ENCODE measurements around the gene PPM1L. TPM values are rescaled to one million over a fixed set of nuclear protein-coding genes. Genes with fewer than 3 reads are reported as not detected.

Gene PPM1L
- total and polyA plus RNA-seq, 2 of the 13 experiments (the other 11 are each of a cell fraction or from before 2014, with no cell fraction given), result 0.22 to 1.4 TPM

DNA sequence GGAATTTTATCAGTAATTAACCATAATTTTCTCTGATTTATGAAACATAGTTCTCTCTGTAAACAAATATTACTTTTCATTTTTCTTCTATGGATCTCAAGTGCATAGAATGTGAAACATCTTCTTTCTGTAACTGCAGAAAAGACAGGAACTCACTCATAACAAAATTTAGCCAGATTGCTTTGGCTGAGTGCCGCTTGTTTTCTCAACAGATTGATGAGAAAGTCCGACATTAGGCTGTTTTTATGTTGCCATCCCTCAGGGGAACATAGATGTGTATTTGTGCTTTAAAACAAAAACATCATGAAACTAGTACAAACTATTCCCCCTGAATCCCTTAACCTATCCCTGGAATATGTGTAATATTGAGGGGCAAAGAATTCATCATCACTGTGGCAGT, 194.9 kb downstream of the PPM1L start:
- Histone ChIP-seq H3K9ac (ENCODE audit: insufficient read depth, low read depth, low read length) (no peak overlapping the region), H3K4me1 (ENCODE audit: insufficient read depth, low read length) (no peaks in the 10 kb centered on the region; the same call in 1 of the 2 replicates), H3K79me2 (ENCODE audit: insufficient read depth, low read length) (no peaks in the 10 kb centered on the region), H3K27ac (ENCODE audit: extremely low read length, insufficient read depth, low read length) (no peak overlapping the region), H3K36me3 (replicated peaks in 1 of 2; ENCODE audit: control insufficient read depth in 1 of 2, insufficient read depth in 2 of 2, low read length in 2 of 2) (no peaks in the 10 kb centered on the region), H3K4me2 (ENCODE audit: low read depth, low read length) (no peak overlapping the region), H3K4me3 (replicated peaks in 1 of 3; ENCODE audit: insufficient read depth in 1 of 3, low read depth in 2 of 3, low read length in 3 of 3) (no peak overlapping the region), H2AFZ (ENCODE audit: low read length) (no peak overlapping the region), H3K27me3 (ENCODE audit: control insufficient read depth in 1 of 2, insufficient read depth in 2 of 2, low read length in 2 of 2) (no peaks in the 10 kb centered on the region), H4K20me1 (ENCODE audit: insufficient read depth, low read length) (no peaks in the 10 kb centered on the region), H3K9me3 (ENCODE audit: low read length) (no peaks in the 10 kb centered on the region)
- intact Hi-C loops (cut with micrococcal nuclease; ENCODE audit: unreplicated experiment), result loop anchor here (10.0 kb wide), 1 partner anchor 94 kb away; no protein-coding TSS in a partner anchor
- ChIA-PET POLR2A (no interaction called here), CTCF (ENCODE audit: low intra/inter-chr PET ratio, low total read pairs) (no interaction called here)
- ATAC-seq, result no peak
- BruUV-seq (replicated peaks), result no TSS peak
- in situ Hi-C loops (cut with HindIII; ENCODE audit: extremely low pct_ligation_motif_present, low pct_unique_long_range_greater_than_20kb), result no loop called here
- no peak for FAIRE-seq
- DNase-seq (ENCODE audit: low spot score), result no peak
- WGBS (ENCODE audit: low lambda C conversion rate), result 51% methylated on average over 2 of the region's 2 CpGs
- TF ChIP-seq NFIB (CRISPR knock-in tag; IDR thresholded peaks at IDR 0.05; ENCODE audit: borderline replicate concordance) (no peak), CENPT (CRISPR knock-in tag; IDR thresholded peaks at IDR 0.05; ENCODE audit: low read depth) (no peak), BRD4 (CRISPR knock-in tag; IDR thresholded peaks at IDR 0.05) (no peak), EEA1 (CRISPR knock-in tag; IDR thresholded peaks at IDR 0.05; ENCODE audit: borderline replicate concordance) (no peak), MLLT10 (CRISPR knock-in tag; IDR thresholded peaks at IDR 0.05) (no peak), NCOR1 (IDR thresholded peaks at IDR 0.05; ENCODE audit: borderline replicate concordance, low read length) (no peak), ZNF230 (CRISPR knock-in tag; IDR thresholded peaks at IDR 0.05) (no peak), NFE2 (CRISPR knock-in tag; IDR thresholded peaks at IDR 0.05) (no peak)
- TF ChIP-seq, protein P1, sequence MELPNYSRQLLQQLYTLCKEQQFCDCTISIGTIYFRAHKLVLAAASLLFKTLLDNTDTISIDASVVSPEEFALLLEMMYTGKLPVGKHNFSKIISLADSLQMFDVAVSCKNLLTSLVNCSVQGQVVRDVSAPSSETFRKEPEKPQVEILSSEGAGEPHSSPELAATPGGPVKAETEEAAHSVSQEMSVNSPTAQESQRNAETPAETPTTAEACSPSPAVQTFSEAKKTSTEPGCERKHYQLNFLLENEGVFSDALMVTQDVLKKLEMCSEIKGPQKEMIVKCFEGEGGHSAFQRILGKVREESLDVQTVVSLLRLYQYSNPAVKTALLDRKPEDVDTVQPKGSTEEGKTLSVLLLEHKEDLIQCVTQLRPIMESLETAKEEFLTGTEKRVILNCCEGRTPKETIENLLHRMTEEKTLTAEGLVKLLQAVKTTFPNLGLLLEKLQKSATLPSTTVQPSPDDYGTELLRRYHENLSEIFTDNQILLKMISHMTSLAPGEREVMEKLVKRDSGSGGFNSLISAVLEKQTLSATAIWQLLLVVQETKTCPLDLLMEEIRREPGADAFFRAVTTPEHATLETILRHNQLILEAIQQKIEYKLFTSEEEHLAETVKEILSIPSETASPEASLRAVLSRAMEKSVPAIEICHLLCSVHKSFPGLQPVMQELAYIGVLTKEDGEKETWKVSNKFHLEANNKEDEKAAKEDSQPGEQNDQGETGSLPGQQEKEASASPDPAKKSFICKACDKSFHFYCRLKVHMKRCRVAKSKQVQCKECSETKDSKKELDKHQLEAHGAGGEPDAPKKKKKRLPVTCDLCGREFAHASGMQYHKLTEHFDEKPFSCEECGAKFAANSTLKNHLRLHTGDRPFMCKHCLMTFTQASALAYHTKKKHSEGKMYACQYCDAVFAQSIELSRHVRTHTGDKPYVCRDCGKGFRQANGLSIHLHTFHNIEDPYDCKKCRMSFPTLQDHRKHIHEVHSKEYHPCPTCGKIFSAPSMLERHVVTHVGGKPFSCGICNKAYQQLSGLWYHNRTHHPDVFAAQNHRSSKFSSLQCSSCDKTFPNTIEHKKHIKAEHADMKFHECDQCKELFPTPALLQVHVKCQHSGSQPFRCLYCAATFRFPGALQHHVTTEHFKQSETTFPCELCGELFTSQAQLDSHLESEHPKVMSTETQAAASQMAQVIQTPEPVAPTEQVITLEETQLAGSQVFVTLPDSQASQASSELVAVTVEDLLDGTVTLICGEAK (IDR thresholded peaks at IDR 0.05), result no peak
- TF ChIP-seq, protein P1 (CRISPR knock-in tag; IDR thresholded peaks at IDR 0.05), result no peak
- TF ChIP-seq, protein P2, sequence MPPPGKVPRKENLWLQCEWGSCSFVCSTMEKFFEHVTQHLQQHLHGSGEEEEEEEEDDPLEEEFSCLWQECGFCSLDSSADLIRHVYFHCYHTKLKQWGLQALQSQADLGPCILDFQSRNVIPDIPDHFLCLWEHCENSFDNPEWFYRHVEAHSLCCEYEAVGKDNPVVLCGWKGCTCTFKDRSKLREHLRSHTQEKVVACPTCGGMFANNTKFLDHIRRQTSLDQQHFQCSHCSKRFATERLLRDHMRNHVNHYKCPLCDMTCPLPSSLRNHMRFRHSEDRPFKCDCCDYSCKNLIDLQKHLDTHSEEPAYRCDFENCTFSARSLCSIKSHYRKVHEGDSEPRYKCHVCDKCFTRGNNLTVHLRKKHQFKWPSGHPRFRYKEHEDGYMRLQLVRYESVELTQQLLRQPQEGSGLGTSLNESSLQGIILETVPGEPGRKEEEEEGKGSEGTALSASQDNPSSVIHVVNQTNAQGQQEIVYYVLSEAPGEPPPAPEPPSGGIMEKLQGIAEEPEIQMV (CRISPR knock-in tag; IDR thresholded peaks at IDR 0.05; ENCODE audit: low read depth), result no peak

Data from HepG2 (cell line).